Liver (tissue), 9 donors: ENCODE results near the gene FANCG. TPM values are rescaled to one million over a fixed set of nuclear protein-coding genes. Genes with fewer than 3 reads are reported as not detected.

Experiments
- DNase-seq: peaks from one replicate; pipeline ENCODE4 v3.0.0-alpha.2; 2017; ENCODE audit warnings: low spot score
- H3K27ac ChIP-seq, 2 donors: one replicate each; pipeline ENCODE4 v1.7.0; 2013; ENCODE audit warnings: inconsistent platforms in 2 of 2, low read length in 2 of 2, control low read depth in 1 of 2, low read depth in 1 of 2, mild to moderate bottlenecking in 1 of 2
- H3K27me3 ChIP-seq, 4 donors: one replicate each; pipeline versions ENCODE4 v1.6.1 to v1.7.0; 2013; ENCODE audit warnings: low read length in 3 of 4, inconsistent platforms in 1 of 4, mild to moderate bottlenecking in 1 of 4, moderate library complexity in 1 of 4; ENCODE audit not compliant: control insufficient read depth in 4 of 4, insufficient read depth in 4 of 4
- H3K36me3 ChIP-seq, 4 donors: one replicate each; pipeline versions ENCODE4 v1.6.1 to v1.7.0; 2013; ENCODE audit warnings: low read length in 3 of 4, mild to moderate bottlenecking in 3 of 4, low read depth in 1 of 4, moderate library complexity in 1 of 4; ENCODE audit not compliant: control insufficient read depth in 4 of 4, insufficient read depth in 3 of 4
- H3K4me1 ChIP-seq, 4 donors: one replicate each; pipeline versions ENCODE4 v1.6.1 to v1.7.0; 2013; ENCODE audit warnings: low read length in 3 of 4, mild to moderate bottlenecking in 3 of 4, moderate library complexity in 1 of 4; ENCODE audit not compliant: control insufficient read depth in 4 of 4, insufficient read depth in 4 of 4
- H3K4me3 ChIP-seq, 3 donors: one replicate each; pipeline versions ENCODE4 v1.6.1 to v1.7.0; 2013; ENCODE audit warnings: low read length in 3 of 3, control low read depth in 1 of 3, low read depth in 1 of 3, mild to moderate bottlenecking in 1 of 3
- H3K9ac ChIP-seq, 2 donors: one replicate each; pipeline ENCODE4 v1.7.0; 2013; ENCODE audit warnings: low read length in 2 of 2, mild to moderate bottlenecking in 2 of 2, moderate library complexity in 2 of 2, control low read depth in 1 of 2, low read depth in 1 of 2
- H3K9me3 ChIP-seq, 4 donors: one replicate each; pipeline versions ENCODE4 v1.6.1 to v1.7.0; 2013; ENCODE audit warnings: low read length in 3 of 4; ENCODE audit not compliant: control insufficient read depth in 4 of 4
- EGR1 ChIP-seq, 2 donors: IDR thresholded peaks; 2 replicates each; pipeline ENCODE4 v1.6.1; 2016 to 2018; ENCODE audit warnings: antibody characterized with exemption in 2 of 2, low read depth in 2 of 2
- FOXA2 ChIP-seq: IDR thresholded peaks from 2 replicates; pipeline ENCODE4 v1.6.1; 2016; ENCODE audit warnings: antibody characterized with exemption
- GABPA ChIP-seq, 2 donors: IDR thresholded peaks in 1 of 2; conservative IDR thresholded peaks in 1 of 2; 2 replicates each; pipeline ENCODE4 v1.6.1; 2016; ENCODE audit warnings: antibody characterized with exemption in 2 of 2, mild to moderate bottlenecking in 1 of 2, moderate library complexity in 1 of 2
- HNF4G ChIP-seq: IDR thresholded peaks from 2 replicates; pipeline ENCODE4 v1.6.1; 2016; ENCODE audit warnings: antibody characterized with exemption
- JUND ChIP-seq, 2 donors: IDR thresholded peaks; 2 replicates each; pipeline ENCODE4 v1.6.1; 2016; ENCODE audit warnings: antibody characterized with exemption in 2 of 2
- NR2F2 ChIP-seq: IDR thresholded peaks from 2 replicates; pipeline ENCODE4 v1.6.1; 2016; ENCODE audit warnings: antibody characterized with exemption
- RAD21 ChIP-seq, 2 donors: IDR thresholded peaks; 2 replicates each; pipeline ENCODE4 v1.6.1; 2016; ENCODE audit warnings: antibody characterized with exemption in 2 of 2, mild to moderate bottlenecking in 2 of 2
- RXRA ChIP-seq, 2 donors: IDR thresholded peaks; 2 replicates each; pipeline ENCODE4 v1.6.1; 2017 to 2018; ENCODE audit warnings: antibody characterized with exemption in 2 of 2, mild to moderate bottlenecking in 1 of 2
- SP1 ChIP-seq: IDR thresholded peaks from 2 replicates; pipeline ENCODE4 v1.6.1; 2018; ENCODE audit warnings: antibody characterized with exemption, mild to moderate bottlenecking
- TAF1 ChIP-seq: conservative IDR thresholded peaks from 2 replicates; pipeline ENCODE4 v1.6.1; 2016; ENCODE audit warnings: antibody characterized with exemption, mild to moderate bottlenecking
- YY1 ChIP-seq: IDR thresholded peaks from 2 replicates; pipeline ENCODE4 v1.6.1; 2016; ENCODE audit warnings: antibody characterized with exemption, mild to moderate bottlenecking
- WGBS: extraction: QIAGEN DNeasy Blood & Tissue Kit; methylation state at CpG from one replicate; pipeline ENCODE4 v1.1.7; 2013; 5-methylcytosine and 5-hydroxymethylcytosine counted together
- polyA plus RNA-seq, 2 donors: library from polyadenylated mRNA; stranded (reverse) in 1 of 2; unstranded in 1 of 2; fragments of 200-250 nt in 1 of 2; fragments of >200 nt in 1 of 2; fragmentation: Nextera tagmentation in 1 of 2; extraction: Ambion mirVana in 1 of 2; gene quantifications; one replicate each; pipeline versions ENCODE4 v1.2.1 to v1.2.3, GENCODE V29; 2013 to 2015
- total RNA-seq, 2 donors: library from RNA; depleted of rRNA; stranded (reverse); fragments of >200 nt; gene quantifications; one replicate each; pipeline ENCODE4 v1.2.3, GENCODE V29; 2014
- TF ChIP-seq, protein P1 (sequence below): IDR thresholded peaks from 2 replicates; pipeline ENCODE4 v1.6.1; 2016; ENCODE audit warnings: antibody characterized with exemption
- TF ChIP-seq, protein P2 (sequence below): IDR thresholded peaks from 2 replicates; pipeline ENCODE4 v1.6.1; 2016; ENCODE audit warnings: antibody characterized with exemption
- TF ChIP-seq, protein P3 (sequence below): IDR thresholded peaks from 2 replicates; pipeline ENCODE4 v1.6.1; 2016; ENCODE audit warnings: antibody characterized with exemption, mild to moderate bottlenecking
- TF ChIP-seq, protein P4 (sequence below): IDR thresholded peaks from 2 replicates; pipeline ENCODE4 v1.6.1; 2016; ENCODE audit warnings: antibody characterized with exemption
- TF ChIP-seq, protein P5 (sequence below): fragments of 150-350 bp; IDR thresholded peaks from 2 replicates; pipeline ENCODE4 v1.5.1; 2017; ENCODE audit warnings: improper control_type of control experiment, low read depth, low read length; ENCODE audit not compliant: missing input control
- donor health status: healthy.
- donor health status: healthy.
- donor health status: healthy.
- donor health status: healthy.
- donor health status: healthy.

The FANCG gene
- total and polyA plus RNA-seq, 4 donors, result 1.7 to 16.0 (median 4.0) TPM

DNA sequence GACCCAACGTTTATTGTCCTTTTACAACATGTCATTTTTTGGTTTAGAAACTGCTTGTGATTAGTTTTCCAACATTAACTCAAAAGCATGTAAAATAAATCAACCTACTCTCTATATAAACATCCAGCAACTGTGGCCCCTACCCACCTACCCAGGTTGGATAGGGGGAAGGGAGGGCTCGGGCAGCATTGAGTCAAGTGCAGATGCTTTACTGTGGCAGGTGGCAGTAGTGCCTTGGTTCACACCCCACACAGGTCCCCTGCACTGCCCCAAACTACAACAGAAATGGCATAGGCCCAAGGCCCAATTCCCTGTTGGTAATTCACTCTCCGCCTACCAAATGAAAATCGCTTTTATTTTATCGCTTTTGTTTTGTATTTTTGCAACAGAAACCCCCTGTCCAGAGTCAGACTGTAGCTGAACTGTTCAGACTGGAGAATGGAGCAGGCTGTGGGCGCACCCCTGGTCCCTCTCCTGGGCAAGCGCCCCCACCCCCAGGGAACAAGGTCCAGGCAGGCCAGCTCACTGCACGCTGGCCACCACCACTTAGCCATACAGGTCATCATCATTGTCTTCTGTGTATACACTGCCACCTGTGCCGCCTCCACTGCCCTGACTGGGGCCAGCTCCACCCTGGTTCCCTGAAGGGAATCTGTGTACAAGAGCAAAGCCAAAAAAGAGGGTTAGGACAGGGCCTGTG lies 23.0 kb downstream of the FANCG start (continued):
- TF ChIP-seq, protein P1, sequence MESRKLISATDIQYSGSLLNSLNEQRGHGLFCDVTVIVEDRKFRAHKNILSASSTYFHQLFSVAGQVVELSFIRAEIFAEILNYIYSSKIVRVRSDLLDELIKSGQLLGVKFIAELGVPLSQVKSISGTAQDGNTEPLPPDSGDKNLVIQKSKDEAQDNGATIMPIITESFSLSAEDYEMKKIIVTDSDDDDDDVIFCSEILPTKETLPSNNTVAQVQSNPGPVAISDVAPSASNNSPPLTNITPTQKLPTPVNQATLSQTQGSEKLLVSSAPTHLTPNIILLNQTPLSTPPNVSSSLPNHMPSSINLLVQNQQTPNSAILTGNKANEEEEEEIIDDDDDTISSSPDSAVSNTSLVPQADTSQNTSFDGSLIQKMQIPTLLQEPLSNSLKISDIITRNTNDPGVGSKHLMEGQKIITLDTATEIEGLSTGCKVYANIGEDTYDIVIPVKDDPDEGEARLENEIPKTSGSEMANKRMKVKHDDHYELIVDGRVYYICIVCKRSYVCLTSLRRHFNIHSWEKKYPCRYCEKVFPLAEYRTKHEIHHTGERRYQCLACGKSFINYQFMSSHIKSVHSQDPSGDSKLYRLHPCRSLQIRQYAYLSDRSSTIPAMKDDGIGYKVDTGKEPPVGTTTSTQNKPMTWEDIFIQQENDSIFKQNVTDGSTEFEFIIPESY, result no peak
- no peak for TF ChIP-seq GABPA (IDR thresholded peaks at IDR 0.05 in 1 of 2, conservative IDR thresholded peaks at IDR 0.05 in 1 of 2)
- TF ChIP-seq FOXA2, result no peak
- TF ChIP-seq NR2F2, result no peak

DNA sequence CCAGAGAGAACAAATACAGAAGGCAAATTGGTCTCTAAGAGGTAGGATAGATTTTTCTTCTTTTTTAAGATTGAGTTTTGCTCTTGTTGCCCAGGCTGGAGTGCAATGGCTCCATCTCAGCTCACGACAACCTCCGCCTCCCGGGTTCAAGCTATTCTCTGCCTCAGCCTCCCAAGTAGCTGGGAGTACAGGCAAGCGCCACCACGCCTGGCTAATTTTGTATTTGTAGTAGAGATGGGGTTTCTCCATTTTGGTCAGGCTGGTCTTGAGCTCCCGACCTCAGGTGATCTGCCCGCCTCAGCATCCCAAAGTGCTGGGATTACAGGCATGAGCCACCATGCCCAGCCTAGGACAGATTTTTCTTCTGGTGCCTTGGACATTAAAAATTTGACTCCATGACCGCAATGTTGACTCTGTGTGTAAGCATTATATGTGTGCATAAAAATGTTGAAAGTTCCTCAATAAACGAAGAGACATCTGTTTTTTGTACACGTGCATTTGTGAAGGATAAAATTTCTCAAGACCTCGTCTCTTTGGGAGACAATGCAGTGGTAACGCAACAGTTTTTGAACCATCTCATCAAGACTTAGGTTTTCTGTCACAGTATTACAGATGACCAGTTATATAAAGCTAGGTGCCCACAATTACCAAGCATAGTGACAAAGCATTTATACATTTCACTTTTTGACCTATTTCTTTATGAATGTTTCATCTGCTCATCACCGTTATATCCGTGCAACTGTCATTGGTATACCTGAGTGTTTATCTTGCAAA lies 24.7 kb downstream of the FANCG start:
- no peaks in the 10 kb centered on the region for H3K9me3 ChIP-seq
- H3K27me3 ChIP-seq, result no peaks in the 10 kb centered on the region
- H3K36me3 ChIP-seq, result peaks cover 24 to 61% (median 59%) of the 10 kb centered on the region in 4 donors
- H3K9ac ChIP-seq, result no peak overlapping the region
- H3K4me1 ChIP-seq, result no peaks in the 10 kb centered on the region
- H3K27ac ChIP-seq, result no peak overlapping the region
- WGBS, result 97% methylated on average over 14 of the region's 14 CpGs
- no peak overlapping the region for H3K4me3 ChIP-seq
- TF ChIP-seq, protein P2, sequence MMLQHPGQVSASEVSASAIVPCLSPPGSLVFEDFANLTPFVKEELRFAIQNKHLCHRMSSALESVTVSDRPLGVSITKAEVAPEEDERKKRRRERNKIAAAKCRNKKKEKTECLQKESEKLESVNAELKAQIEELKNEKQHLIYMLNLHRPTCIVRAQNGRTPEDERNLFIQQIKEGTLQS, result no peak
- TF ChIP-seq SP1 (no peak), FOXA2 (no peak), JUND (IDR thresholded peaks at IDR 0.05) (no peak), RAD21 (IDR thresholded peaks at IDR 0.05) (no peak), GABPA (IDR thresholded peaks at IDR 0.05 in 1 of 2, conservative IDR thresholded peaks at IDR 0.05 in 1 of 2) (no peak), RXRA (IDR thresholded peaks at IDR 0.05) (no peak), YY1 (no peak), HNF4G (no peak), TAF1 (no peak), EGR1 (IDR thresholded peaks at IDR 0.05; ENCODE audit: low read depth in 2 of 2) (no peak)
- TF ChIP-seq, protein P3, sequence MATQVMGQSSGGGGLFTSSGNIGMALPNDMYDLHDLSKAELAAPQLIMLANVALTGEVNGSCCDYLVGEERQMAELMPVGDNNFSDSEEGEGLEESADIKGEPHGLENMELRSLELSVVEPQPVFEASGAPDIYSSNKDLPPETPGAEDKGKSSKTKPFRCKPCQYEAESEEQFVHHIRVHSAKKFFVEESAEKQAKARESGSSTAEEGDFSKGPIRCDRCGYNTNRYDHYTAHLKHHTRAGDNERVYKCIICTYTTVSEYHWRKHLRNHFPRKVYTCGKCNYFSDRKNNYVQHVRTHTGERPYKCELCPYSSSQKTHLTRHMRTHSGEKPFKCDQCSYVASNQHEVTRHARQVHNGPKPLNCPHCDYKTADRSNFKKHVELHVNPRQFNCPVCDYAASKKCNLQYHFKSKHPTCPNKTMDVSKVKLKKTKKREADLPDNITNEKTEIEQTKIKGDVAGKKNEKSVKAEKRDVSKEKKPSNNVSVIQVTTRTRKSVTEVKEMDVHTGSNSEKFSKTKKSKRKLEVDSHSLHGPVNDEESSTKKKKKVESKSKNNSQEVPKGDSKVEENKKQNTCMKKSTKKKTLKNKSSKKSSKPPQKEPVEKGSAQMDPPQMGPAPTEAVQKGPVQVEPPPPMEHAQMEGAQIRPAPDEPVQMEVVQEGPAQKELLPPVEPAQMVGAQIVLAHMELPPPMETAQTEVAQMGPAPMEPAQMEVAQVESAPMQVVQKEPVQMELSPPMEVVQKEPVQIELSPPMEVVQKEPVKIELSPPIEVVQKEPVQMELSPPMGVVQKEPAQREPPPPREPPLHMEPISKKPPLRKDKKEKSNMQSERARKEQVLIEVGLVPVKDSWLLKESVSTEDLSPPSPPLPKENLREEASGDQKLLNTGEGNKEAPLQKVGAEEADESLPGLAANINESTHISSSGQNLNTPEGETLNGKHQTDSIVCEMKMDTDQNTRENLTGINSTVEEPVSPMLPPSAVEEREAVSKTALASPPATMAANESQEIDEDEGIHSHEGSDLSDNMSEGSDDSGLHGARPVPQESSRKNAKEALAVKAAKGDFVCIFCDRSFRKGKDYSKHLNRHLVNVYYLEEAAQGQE, result no peak
- TF ChIP-seq, protein P4, sequence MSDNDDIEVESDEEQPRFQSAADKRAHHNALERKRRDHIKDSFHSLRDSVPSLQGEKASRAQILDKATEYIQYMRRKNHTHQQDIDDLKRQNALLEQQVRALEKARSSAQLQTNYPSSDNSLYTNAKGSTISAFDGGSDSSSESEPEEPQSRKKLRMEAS, result no peak
- TF ChIP-seq, protein P5, sequence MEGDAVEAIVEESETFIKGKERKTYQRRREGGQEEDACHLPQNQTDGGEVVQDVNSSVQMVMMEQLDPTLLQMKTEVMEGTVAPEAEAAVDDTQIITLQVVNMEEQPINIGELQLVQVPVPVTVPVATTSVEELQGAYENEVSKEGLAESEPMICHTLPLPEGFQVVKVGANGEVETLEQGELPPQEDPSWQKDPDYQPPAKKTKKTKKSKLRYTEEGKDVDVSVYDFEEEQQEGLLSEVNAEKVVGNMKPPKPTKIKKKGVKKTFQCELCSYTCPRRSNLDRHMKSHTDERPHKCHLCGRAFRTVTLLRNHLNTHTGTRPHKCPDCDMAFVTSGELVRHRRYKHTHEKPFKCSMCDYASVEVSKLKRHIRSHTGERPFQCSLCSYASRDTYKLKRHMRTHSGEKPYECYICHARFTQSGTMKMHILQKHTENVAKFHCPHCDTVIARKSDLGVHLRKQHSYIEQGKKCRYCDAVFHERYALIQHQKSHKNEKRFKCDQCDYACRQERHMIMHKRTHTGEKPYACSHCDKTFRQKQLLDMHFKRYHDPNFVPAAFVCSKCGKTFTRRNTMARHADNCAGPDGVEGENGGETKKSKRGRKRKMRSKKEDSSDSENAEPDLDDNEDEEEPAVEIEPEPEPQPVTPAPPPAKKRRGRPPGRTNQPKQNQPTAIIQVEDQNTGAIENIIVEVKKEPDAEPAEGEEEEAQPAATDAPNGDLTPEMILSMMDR, result no peak
- TF ChIP-seq, protein P1, result no peak
- DNase-seq, result no peak
